GM19452 (cell line): Measurements from ENCODE around the gene AP1S1.

Experiments
- ATAC-seq: cut with Tn5 transposase; IDR thresholded peaks from one replicate; pipeline ENCODE4 v1.9.1; 2021; ENCODE audit not compliant: unreplicated experiment

The AP1S1 gene

GRCh38 chr7:101169838-101170551, 15.7 kb downstream of the AP1S1 start:
- ATAC-seq, result no peak

GRCh38 chr7:101170617-101171441, 16.6 kb downstream of the AP1S1 start:
- ATAC-seq, result no peak

DNA sequence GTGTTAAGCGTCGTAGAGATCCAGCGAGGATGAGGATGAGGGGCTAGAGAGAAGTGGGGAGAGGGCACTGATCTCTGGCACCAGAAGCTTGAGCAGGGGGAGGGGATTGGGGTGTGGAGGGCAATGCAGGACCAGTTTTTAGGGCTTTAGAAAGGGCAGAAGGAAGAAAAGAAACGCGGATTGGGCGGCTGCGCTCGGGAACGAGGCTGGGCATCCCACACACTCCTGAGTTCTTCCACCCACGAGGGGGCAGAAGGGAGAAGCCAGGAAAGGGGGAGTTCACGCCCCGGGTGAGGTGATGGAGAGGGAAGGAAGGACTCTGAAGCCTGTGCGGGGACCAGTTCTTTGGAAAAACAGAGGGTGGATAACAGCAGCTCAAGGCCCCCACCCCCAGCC, 17.2 kb downstream of the AP1S1 start:
- no peak for ATAC-seq

DNA sequence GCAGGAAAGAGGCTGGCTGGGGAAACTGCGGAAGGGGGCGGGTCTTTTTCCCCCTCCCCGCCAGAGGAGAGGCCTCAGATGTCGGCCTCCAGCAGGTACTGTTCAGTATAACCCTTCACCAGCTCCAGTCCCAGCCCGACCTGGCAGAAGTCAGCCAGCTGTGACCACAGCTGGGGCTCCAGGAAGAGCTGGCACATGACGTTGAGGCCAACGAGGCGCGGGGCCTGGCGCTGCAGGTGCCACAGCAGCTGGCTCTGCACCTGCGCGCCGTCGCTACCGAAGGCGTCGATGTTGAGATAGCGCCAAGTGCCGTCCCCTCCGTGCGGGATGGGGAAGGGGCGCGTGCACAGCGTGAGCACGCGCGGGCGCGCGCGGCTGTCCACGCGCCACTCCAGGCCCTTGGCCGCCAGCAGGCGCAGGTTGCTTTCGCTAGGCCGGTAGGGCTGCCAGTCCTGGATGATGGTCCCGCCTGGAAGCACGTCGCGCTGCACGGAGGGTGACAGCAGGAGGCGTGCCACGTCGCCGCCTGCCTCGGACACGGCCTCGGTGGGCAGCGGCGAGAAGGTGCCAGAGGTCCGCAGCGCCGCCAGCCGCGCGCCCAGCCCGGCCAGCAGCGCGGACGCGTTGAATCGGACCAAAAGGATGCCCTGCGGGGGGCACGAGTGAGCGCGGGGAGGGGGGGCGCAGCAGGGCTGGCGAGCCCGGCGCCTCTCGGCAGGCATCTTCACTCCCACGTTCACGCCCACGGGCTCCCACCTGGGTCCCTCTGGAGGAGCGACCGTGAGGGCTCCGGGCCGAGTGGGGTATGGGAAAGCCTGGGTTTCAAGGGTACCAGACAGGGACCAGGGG, 18.0 kb downstream of the AP1S1 start:
- ATAC-seq, result no peak

DNA sequence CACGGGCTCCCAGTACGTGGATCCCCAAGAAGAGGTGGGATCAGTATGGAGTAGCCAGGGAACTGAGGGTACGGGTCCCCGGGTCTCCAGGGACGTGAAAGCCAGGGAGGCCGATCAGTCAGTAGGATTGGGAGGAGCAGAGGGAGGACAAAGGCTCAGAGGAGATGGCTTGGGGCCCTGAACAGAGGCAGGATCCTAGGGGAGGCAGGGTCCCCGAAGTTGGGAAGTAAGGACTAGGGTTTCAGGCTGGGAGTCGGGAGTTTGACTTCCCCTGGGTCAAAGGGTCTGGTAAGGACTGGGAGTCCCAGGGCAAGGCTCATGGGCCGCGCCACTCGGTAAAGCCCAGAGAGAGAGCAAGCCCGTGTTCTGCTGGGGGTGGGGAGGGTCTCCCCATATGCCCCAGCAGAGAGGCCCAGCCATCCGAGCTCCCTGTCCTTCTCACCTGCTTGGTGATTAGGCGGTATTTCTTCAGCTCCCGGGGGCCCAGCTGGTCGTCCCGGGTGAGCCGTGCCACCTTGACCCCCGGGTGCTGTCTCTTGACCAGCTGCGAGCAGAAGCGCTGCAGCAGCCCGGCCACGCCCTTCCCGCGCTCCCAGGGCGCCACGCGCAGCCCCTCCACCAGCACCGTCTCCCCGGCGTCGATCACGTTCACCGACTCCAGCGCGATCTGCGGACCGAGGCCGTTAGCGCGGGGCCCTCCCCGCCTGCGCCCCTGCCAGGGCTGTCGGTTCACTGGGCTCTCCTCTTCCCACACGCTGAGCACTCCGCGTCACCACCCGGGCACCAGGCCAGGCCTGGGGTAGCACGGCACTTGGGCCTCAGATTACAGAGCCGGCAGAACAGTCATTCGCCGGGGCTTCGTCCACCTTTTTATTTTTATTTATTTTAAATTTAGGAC, 18.8 kb downstream of the AP1S1 start:
- ATAC-seq, result no peak

- ATAC-seq, result no peak
These were observed 19.5 kb downstream of the AP1S1 start for GRCh38 chr7:101173752-101174244.

GRCh38 chr7:101174322-101174854, 20.1 kb downstream of the AP1S1 start:
- no peak for ATAC-seq

- ATAC-seq, result no peak
These were observed 21.4 kb downstream of the AP1S1 start for GRCh38 chr7:101175664-101176063.

- no peak for ATAC-seq
These were observed 23.4 kb downstream of the AP1S1 start for GRCh38 chr7:101177644-101178043.

DNA sequence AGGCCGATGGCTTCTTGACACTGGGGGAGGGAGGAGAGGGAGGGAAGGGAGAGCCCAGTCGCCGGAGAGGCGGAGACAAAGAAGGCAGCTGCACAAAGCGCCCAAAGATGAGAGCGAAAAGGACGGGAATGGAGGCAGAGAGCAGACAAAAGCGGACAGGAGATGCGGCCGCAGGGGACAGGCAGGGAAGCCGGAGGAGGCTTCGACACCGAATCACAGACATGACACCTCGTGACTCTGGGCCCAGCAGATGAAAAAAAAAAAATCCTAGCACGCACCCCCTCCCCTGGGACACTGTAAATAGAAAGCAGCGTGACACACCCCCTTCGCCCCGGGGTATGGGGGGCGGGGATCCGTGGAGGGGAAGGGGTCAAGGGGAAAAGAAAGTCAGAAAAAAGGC, 24.8 kb downstream of the AP1S1 start:
- no peak for ATAC-seq

DNA sequence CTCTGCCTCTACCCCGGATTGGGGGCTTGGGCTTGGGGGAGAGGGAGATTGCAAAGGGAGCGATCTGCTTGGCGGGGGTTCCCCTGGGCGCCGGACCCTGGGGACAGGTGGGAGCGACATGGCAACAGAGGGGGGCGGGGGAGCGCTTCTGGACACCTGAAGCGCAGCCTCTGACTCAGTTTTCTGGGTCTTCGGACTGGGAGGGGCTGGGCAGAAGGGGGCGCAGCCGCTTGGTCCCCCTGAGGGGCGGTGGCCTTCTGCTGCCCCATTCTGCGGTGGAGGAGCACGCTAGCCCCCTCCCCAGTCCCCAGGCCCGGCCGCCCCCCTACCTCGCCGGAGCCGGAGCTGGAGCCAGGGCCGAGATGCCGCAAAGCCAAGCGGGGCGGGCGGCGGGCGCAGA, 25.4 kb downstream of the AP1S1 start:
- ATAC-seq, result no peak

DNA sequence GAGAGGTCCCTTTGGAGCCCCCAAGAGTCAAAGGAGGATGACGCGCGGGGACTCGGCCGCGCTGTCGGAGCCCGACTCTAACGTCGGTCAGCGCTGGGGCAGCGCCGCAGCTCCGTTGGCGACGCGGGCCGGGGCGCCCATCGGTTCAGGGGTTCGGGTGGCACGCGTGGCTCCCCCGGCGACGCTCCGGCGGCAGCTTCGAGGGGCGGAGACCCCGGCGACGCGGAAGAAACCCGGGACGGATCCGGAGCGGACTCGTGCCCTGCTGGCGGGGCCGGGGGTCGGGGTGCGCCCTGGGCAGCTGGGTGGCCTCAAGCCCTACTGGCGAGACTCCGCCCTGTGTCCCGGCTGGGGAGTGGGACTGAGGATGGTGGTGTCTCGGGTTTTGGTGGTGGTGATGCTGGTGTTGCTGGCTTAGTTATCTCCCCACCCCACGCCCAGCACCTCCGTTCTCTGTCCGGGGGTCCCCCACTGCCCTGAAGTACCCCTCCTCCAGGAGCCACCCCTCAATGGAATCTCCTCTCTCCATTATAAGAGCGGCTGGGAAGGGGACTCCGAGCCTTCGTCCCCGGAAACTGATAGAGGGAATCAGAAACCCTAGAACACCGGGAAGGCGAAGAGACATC, 26.0 kb downstream of the AP1S1 start, which contains the start of gene NAT16:
NAT16 (minus strand) TSS at position 164 of the 626 bp plus-strand sequence. CDS start 5,486 bp downstream, outside the sequence.
- no peak for ATAC-seq

GRCh38 chr7:101185258-101185839, 31.1 kb downstream of the AP1S1 start:
- ATAC-seq, result no peak

GRCh38 chr7:101186194-101186593, 31.9 kb downstream of the AP1S1 start:
- ATAC-seq, result no peak

DNA sequence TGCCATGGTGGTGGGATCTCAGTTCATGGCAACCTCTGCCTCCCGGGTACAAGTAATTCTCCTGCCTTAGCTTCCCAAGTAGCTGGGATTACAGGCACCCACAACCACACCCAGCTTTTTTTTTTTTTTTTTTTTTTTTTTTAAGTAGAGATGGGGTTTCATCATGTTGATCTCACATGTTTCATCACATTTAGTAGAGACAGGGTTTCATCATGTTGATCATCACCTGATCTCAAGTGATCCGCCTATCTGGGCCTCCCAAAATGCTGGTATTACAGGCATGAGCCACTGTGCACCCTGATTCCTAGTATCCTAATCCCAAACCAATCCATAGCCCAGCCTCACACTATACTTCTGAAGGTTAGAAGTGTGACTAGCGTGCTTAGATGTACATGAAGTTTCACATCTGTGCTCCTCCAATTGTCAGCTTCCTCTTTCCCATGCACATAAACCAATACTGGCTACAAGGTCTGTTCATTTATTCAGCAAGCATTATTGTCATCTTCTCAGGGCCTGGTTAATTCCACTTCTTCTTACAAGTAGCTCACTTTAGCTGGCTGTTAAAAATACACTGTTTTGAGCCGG, 32.7 kb downstream of the AP1S1 start:
- ATAC-seq, result no peak

DNA sequence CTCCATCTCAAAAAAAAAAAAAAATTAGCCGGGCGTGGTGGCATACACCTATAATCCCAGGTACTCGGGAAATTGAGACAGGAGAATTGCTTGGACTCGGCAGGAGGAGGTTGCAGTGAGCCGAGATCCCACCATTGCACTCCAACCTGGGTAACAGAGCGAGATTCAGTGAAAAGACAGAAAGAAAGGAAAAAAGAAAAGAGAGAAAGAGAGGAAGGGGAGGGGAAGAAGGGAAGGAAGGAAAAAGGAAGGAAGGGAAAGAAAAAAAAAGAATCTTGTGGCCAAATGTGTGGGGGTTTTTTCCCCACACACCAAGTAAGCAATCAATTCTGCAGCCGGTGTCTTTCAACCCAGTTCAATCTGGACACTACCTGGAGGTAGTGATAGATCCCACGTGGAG, 34.8 kb downstream of the AP1S1 start:
- ATAC-seq, result no peak

DNA sequence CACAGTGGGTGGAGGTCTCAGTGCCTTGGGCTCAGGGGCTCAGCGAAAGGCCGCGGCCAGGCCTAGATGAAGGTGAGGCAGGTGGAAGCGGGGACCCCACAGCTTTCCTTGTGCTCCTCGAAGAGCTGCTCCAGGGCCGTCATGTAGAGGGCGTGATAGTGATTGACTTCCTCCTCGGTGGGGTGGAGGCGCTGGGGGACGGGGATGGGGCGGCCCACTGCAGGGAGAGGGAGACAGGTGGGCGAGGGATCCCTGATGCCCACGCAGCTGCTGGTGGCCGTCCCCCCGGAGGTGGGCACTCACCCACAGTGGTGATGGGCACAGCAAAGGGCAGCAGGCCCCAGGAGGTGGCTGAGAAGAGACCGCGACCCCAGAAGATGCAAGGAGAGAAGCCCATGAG, 41.6 kb downstream of the AP1S1 start:
- no peak for ATAC-seq

DNA sequence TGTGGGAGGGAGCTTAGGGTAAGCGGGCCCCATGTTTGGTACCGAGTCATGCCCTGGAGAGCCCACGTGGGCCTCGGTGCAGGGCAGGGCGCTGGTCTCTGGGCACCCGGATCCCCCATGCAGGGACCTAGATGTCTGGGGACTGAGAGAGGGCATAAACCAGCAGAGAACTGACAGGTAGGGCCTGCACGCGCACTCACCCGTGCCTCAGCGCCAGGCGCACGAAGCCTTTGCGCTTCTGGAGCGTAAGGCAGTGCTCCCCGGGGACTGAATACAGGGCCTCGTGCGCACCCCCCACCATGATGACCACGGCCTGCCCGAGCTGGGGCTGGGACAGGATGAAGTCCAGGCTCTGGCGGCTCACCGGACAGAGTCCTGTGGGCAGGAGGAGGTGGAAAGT, 43.7 kb downstream of the AP1S1 start:
- ATAC-seq, result no peak

DNA sequence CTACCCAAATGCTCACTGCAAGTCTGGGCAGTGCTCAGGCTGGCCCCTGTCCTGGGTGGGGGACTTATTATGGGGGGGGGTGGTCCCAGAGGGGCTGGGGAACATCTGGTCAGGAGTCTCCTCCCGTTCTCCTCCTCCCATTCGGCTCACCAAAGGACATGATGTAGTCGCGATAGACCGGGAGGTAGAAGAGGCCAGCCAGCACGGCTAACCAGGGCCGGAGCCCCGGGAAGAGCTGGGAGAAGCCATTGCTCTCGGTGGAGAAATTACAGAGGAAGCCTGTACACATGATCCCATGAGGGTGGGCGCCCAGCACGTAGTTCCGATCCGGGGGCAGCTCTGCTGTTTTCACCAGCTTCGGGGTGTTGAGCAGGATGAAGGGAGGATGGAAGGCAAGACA, 44.2 kb downstream of the AP1S1 start:
- ATAC-seq, result no peak
